HG02571 (cell line): ENCODE results near the gene SPOCK2.

ENCODE experiments used
- ATAC-seq: cut with Tn5 transposase; IDR thresholded peaks from one replicate; pipeline ENCODE4 v1.9.1; 2021; ENCODE audit warnings: mild to moderate bottlenecking, moderate library complexity; ENCODE audit not compliant: unreplicated experiment

SPOCK2 gene

DNA sequence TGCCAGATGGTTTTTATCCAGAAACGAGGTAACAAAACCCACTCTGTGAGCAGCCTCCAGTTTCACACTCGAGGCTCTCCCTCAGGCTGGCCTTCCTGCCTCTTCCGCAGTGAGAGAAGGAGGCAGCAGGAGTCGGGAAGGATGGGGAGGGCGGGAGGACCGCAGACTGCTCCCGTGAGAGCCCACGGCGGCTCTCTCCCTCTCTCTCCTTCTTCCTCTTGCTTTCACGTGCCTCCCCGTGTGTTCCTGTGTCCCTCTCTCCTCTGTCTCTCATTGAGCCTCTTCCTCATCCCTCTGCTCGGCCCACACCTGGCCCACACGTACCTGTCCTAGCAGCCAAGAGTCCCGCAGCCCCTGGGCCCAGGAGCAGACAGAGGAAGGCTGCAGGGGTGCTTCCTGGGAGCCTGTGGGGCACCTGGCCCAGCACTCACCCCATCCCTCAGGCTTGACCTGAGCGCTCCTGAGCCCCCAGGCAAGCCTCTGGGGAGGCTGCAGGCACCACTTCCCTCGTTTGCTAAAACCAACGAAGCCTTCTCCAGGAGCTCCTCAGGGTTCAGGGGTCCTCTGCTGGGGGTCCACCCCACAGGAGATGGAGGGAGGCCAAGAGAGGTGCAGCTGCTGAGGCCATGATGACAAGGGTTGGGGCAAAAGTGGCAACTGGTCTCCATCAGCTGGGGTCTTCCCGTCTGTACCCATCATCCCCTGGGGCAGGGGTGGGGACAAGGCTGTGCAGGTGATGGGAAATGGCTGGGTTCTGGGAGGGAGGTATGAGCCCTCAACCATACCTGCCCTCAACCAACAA lies 13.6 kb downstream of the SPOCK2 start:
- ATAC-seq, result no peak

DNA sequence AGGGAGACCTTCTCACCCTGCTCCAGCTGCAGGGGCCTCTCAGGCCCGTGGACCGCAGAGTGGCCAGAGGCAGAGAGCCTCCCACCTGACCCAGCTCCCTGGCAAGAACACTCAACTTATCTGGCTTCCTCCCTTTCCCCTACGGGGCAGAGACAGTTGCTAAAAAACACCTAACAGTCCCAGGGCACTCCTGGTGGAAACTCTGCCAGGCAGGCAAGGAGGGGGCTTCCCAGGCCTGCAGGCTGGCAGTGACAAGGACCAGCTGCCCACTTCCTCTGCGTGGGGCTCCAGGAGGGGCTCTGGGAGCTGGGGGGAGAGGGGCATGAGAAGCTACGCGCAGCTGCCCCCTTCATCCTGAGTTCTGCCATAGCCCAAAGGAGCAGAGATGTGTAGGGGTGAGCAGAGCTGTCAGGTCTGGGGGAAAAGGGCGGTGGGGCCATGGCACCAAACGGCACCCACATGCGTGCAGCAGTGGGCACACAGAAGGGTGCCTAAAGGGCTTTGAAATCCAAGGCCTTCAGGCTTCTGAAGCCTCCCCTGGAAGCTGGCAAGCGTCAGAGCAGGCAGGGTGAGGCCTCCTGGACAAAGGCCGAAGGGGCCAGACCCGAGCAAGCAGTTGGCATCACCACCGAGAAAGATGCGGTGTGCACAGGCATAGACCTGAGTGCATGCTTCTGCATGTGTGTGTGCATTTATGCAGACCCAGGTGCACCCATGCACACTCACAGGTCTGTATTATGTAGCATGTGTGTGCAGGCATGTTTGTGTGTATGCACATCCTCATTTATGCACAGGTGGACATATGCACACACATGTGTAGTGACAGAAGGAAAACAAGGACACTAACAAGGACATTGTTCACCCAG lies 14.4 kb downstream of the SPOCK2 start:
- ATAC-seq, result no peak

DNA sequence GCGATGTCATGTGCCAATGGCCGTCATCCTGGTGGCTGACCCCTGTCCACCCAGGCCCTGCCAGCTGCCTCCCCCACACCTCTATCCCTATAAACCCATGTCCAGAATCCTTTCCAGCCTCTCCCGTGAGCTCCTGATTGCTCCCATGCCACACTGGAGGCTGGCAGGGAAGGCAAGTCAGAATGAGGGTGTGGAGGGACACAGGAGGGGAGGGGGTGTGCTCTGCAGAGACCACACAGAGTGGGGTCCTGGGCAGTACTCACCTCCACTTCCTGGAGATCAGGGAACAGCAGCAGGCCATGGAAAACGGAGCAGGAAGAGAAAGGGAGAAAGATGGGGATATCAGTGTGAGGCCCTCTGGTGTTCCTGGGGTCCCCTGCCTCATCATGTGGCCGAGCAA lies 15.7 kb downstream of the SPOCK2 start:
- ATAC-seq, result no peak

DNA sequence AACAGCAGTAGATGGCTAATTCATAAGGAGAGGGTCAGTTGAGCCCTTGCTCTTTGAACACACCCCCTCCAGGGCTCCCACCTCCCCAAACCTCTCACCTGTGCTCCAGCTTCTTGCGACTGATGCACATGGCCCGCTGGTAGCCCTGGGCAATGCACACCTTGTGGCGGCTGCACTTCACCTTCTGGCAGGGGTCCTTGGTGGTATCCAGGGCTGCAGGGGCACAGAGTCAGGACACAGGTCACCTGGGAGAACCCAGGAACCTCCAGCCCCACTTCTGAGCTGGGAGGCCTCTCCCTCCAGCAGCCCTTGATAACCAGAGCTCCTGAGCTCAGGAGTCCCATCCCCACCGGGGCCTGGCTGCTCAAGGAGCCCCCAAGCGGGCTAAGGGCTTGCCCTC lies 16.3 kb downstream of the SPOCK2 start:
- ATAC-seq, result no peak

DNA sequence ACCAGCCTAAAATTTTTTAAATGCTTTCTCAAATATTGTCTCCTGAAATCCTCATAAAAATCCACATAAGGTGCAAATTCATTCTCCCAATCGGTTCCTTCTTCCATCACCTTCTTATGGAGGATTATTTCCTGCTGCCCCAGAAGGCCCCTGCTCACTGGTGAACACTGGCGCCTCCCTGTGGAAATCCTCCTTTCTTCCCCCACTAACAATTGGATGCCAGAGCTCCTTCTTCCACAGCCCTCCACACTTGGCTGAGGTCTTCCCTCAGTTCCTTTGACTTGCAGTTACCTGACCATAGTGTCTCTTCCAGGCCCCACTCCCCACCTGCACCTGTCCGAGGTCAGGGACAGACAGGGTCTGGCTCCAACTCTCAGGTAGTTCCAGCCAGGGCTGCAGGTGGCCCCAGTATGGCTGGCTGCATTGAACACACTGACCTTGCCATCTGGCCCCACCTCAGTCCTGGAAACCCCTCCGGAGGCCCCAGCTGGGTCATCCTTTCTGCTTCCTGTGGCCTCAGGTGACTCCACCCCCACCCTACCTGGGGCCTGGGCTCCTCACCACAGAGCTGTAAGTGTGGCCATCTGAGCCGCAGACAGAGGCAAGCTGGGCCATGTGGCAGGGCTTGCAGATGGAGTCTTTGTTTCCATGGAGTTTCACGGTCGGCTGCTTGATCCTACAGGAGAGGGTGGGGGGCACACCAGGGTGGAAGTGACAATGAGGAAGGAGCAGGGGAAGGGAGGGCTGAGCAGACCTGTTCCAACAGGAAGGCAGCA lies 18.4 kb downstream of the SPOCK2 start:
- no peak for ATAC-seq

DNA sequence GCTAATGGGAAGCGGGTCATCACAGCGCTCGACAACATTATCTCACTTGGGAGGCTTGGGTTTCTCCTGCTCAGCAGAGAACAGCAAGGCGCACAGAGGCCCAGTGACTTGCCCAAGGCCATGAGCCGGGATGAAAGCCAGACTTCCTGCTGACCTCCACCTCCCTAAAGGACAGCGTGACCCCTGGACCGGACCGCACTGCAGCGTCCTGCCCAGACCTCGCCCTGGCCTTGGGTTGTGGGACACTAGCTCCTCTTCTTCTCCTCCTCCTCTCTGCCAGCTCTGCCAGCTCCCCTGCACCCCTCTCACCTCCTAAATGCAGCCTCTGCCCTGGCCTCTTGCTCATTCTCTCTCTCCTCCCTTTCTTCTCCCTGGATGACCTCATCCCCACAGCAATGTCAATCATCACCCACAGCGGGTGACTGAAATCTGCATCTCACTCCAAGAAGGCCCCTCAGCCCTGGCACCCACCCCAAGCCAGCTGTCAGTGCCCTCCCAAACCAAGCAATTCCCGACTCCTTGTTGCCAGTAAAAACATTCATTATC lies 19.4 kb downstream of the SPOCK2 start:
- no peak for ATAC-seq

DNA sequence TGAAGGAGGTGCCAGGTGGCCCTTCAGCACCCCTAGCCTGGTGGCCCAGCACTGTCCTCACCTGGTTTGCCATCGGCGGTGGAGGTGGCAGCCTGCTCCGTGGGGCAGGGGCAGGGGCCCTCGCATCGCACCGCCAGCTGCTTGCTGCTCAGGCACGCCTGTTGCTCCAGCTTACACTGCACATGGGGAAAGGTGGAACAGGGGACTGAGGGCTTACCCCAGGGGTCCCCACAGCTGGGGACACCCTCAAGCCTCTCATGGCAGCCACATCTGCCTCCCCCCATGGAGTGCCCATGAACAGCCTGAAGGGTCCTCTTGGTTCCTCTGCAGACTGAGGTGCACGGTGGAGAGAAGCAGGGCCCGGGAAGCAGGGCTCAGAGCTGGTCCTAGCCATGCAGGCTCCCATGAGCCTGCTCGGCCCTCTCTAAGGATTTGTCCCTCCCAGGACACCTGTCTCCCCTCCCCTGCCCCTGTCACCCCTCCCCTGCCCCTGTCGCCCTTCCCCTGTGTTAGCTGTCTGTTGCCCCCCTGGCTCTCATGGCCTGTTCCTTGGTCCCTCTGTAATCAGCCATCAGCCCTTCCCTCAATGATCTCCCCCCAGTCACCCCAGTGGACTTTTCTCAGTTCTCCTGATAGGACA lies 20.1 kb downstream of the SPOCK2 start:
- ATAC-seq, result no peak

DNA sequence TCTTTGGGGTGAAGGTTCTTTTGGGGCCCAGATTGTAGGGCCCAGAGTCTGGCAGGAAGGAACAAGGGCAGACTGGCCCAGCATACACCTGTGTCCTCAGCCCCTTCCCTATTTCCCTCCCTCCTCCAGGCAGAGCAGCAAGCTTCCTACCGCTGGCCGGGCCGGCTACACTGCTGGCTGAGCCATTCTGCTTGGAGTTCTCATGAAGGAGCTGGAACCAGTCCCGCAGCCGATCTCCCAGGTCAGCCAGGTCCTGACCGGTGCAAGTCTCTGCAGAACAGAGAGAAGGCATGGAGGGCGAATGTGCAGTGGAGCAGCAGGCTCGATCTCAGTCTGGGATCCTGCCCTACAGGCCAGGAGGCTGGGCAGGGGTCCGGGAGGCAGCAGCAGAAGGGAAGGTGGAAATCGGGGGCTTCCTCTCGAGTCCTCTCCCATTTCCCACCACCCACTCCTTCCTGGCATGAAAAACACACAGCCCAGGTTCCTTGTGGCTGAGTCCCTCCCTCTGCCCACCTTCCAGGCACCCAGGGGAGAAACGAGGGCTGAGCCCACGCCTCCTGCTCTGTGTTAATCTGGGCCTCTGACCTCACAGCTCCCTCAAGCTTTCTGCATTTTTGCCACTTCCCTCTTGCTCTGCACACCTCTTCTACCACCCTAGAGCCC lies 20.8 kb downstream of the SPOCK2 start:
- ATAC-seq, result no peak

DNA sequence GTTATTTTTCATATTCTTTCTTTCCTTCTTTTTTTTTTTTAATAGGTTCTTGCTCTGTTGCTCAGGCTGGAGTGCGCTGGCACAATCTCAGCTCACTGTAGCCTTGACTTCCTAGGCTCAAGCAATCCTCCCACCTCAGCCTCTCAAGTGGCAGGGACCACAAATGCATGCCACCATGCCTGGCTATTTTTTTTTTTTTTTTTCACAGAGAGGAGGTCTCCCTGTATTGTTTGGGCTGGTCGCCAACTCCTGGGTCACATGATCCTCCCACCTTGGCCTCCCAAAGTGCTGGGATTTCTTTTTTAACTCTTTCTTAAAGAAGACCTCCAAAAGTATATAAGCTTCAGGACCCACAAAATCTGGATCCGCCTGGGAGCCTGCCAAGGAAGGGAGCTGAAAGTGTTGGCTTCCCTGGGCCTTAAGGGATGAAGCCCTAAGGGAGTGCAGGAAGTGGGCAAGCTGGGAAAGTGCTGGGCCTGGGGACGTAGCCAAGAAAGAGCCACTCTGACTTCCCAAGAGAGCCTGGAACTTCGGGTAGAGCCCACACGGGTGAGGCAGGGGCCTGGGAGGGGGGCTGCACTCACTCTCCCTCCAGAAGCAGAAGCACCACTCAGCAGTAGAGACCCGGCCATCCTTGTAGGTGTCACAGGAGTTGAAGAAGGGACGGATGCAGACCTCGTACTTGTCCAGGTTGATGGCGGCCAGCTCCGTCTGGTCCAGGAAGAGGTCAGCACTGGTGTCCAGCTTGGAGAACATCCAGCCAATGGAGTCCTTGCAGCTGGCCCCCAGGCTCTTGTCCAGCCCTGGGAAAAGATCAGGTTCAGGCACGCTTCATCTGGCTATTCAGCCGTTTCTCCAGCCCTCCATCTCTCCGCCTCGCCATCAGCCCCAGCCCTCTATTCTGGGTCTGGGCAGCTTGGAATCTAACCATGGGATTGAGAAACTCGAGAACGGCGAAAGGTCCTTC lies 21.8 kb downstream of the SPOCK2 start:
- no peak for ATAC-seq

DNA sequence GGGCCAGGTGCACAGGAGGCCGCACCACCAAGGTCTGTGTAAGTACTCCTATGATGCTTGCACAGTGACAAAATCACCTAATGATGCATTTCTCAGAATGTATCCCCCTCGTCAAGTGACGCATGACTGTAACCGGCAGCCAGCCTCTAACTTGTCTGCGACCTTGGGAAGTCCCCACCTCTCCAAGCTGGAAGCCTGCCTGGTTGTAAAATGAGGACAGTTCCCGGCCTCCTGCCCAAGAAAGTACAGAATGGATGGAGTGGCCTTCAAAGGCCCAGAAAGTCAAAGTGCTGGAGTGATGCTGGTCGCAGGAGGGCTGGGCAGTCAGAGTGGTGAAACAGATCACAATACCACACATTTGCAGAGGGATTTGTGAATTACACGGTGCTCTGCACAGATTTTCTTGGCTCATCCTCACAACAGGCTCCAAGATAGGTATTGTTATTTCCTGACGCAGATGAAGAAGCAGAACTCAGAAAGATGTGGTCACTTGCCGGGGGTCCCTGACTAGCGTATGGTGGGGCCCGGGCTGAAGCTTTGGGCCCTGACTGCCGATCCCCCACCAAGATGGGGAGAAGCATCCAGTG lies 22.8 kb downstream of the SPOCK2 start:
- ATAC-seq, result no peak

DNA sequence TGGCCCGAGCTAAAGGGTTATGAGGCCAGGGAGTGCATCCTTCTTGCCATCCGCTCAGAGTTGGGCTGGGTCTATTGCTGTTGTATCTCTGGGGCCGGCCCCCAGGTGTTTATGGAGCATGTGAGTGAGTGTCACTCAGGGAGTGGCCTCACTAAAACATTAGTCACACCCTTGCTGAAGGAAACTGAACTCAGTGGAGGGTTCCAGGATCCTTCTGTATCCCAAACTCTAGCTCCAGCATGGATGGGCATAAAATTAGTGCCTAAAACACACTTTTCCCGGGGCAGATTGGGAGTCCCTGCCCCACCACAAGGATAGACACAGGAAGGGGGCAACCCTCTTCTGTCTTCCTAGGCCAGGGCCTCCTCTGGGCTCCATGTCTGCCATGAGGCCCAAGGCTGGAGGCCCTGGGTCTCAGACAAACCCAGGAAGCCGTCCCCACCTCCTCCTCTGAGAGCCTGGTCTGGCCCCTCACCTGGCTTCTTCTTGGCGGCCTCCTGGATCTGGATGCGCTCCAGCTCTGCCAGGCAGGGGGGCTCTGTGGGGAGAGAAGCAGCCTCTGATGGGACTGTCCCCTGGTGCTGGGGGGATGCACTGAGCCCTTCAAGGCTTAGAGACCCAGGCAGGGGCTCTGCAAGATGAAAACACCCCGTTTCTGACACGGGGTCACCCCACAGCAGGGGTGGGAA lies 24.5 kb downstream of the SPOCK2 start:
- ATAC-seq, result no peak

DNA sequence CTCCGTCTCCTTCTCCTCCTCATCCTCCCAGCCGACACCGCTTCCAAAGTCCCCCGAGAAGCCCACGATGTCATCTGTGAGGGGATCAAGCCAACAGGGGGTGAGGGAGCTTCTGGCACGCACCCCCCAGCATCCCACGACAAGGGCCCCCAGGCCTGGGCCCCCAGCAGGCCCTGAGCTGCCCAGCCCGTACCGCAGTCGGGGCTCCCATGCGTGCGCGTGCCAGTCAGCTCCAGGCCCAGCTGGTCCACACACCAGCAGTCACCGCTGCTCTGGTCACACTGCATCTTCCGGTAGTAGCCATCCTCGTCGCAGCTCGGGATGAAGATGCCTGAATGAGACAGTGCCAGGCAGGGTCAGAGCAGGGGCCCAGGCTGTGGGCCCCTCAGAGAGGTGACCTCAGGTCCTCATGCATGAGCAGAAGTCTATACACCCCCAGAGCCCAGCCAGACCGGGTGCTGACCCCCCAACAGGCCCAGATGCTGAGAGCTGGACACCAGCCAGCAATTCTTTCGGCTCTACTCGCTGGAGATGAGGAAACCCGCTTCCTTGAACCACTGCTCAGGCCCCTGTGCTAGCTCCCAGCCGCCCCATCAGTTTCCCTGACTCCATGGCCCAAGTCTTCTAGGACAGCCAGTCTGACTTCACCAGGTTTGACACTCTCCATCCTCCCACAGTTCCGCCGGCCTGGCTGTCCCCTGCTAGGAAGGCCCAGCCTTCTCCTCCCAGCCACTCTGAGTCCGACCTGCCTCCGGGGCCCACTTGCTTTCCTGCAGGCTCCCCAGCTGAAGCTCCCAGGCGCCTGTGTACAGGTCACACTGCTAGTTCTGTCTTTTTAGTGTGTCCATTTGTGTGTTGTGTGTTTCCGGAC lies 25.3 kb downstream of the SPOCK2 start:
- no peak for ATAC-seq

DNA sequence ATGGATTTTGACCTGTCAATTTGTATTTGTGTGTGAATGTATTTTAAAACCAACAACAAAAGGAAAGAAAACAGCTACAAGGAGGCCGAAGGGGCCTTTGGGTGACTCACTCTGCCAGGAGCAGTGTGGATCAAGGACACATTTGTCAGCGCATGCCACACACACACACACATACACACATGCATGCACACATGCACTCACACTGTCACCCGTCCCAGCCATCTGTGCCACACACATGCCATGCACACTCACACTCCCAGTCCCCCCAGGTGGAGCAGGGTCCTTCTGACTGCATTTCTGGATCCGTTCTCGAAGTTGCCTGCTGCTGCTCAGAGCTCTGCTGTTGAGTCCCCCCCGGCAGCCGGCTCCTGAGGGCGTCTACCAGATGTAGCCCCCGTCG lies 26.0 kb downstream of the SPOCK2 start:
- ATAC-seq, result no peak

DNA sequence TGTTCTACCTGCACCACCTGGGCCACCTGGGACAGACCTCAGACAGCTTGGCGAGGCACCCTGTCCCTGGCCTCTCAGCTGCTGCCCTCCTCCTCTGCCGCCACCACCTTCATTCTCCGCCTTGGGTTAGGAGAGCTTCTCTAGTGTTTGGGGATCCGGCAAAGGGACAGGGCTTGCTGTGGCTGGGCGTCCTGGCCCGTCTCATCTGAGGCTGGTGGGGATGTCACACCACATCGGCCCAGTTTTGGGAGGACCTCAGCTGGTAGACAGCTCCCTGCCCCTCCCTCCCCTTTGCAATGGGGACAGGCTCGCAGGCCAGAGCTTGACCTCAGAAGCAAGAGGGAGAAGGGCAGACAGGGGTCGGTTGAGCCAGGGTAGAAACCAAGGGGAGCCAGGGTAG lies 26.4 kb downstream of the SPOCK2 start:
- ATAC-seq, result no peak

DNA sequence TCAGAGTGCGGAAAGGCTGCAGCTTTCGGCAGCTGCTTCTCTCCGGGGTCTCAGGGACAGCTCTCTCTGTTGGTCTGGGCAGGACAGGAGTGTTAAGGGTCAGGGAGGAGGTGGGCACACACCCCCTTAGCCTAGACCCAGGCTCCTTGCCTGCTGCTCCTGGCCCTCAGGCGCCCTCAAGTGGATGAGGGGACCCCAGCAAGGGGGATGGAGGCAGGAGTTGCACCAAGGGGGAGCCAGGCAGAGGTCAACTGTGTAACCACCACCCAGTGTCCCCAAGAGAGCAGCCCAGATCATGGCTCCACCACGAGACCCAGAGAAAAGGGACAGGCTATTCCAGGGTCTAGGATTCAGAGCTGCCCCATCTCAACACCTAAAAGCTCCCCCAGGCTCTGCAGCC lies 26.9 kb downstream of the SPOCK2 start:
- ATAC-seq, result no peak

DNA sequence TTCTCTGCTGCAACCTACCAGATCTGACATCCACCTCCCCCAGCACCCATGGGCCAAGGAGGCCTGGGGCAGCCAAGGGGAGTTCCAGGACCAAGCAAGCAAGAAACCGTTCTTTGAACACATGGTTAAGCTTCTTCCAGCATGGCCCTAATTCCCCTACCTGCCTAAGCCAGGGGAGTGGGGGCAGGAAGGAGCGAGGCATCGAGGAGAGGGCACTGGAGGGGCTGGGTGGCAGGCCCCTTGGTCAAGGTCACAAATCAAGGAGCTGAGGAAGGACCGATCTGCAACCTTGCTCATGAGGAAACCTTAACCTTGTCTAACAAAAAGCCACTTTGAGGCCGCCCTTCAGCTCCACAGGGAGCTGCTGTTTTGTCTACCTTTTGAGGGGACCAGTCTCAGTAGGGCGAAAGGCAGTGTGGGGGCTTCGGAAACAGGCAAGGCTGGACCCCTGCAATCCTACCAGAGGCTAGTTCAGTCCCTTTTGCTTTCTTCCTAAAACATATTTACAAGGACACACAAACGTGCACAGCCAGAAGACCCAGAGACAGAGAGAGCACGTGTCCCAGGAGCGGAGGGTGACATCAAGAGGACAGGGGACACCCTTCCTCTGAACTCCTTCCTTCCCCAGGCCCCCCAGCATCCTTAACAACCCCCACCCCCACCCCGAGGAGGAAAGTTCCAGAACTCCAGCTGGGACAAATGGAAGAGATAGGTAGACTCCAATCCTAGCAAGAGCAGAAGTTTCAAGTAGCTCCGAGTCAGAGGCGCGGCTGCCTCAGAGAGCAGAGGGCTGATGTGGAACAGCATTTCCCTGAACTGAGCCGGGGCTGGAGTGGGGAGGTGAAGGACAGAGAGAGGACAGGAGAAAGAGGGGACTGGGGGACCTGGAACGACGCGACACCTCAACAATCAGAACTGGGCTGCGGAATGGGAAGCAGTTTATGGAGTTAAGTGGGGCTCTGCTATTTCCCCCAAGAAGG lies 28.2 kb downstream of the SPOCK2 start:
- no peak for ATAC-seq
